Measurements from ENCODE around the gene CKMT1B.
"Not testable (repeated sequence)": the region's sequence is repeated elsewhere in the genome, so short reads cannot be mapped to it uniquely, and the experiment has no call there.

CKMT1B gene

GRCh38 chr15:43593328-43594190 is at the start of gene CKMT1B:
TSS of gene CKMT1B (plus strand) at chr15:43594027. CDS start at chr15:43594219, 192 bp downstream.
- not testable (repeated sequence) for DNase-seq

- DNase-seq: no peak
These were observed 49.6 kb upstream of the CKMT1B start for GRCh38 chr15:43544266-43544665.

DNA sequence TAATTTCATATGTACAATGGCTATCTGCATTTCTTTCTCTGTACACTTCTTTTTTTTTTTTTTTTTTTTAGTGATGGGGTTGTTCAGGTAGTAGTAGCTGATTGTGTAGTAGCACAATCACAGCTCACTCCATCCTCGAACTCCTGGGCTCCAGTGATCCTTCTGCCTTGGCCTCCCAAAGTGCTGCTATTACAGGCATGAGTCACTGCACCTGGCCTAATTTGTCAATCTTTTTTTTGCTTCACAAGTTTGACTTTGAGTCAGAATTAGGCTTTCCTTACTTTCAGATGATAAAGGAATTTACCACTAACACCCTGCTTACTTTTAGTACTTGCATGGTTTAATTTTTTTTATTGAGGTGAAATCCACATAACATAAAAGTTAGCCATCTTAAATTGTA is 48.4 kb upstream of the CKMT1B start:
- no peak for DNase-seq

DNA sequence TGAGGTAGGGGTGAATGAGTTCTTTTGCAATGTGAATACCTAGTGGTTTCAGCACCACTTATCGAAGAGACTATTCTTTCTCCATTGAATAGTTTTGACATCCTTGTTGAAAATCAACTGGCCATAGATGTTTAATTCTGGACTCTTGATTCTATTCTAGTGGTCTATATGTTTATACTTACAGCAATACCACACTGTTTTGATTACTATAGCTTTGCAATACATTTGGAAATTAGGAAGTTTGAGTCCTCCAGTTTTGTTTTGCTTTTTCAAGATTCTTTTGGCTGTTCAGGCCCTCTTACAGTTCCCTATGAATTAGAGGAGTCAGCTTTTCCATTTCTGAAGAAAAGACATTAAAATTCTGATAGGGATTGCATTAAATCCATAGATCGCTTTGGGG is 46.3 kb upstream of the CKMT1B start:
- no peak for DNase-seq

DNA sequence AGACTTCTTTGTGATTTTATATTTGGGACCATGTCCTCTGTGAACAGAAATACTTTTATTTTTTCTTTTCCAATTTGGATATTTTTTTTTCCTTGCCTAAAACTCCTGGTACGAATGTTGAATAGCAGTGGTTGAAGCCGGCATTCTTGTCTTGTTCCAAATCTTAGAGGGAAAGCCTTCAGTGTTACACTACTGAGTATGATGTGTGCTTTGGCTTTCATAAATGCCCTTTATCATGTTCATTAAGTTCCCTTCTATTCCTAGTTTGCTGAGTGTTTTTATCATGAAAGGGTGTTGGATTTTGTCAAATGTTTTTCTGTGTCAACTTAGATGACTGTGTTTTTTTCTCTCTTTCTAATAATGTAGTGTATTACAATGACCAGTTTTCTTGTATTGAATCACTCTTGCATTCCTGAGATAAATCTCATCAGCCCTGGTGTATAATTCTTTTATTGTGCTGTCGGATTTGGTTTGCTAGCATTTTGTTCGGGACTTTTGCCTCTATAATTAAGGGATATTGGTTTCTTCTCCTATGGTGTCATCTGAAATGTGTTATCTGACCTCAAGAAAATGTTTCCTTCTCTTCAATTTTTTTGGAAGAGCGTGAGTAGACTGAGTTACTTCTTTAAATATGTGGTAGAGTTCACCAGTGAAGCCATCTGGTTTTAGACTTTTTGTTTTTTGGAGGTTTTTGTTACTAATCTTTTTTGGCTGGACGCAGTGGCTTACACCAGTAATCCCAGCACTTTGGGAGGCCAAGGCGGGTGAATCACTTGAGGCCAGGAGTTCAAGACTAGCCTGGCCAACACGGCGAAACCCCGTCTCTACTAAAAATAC is 43.1 kb upstream of the CKMT1B start:
- DNase-seq: no peak

GRCh38 chr15:43552256-43552655 is 41.6 kb upstream of the CKMT1B start:
- DNase-seq: no peak

- DNase-seq: no peak
These were observed 40.8 kb upstream of the CKMT1B start for GRCh38 chr15:43552986-43553385.

GRCh38 chr15:43562753-43563152 is 31.1 kb upstream of the CKMT1B start:
- not testable (repeated sequence) for DNase-seq

DNA sequence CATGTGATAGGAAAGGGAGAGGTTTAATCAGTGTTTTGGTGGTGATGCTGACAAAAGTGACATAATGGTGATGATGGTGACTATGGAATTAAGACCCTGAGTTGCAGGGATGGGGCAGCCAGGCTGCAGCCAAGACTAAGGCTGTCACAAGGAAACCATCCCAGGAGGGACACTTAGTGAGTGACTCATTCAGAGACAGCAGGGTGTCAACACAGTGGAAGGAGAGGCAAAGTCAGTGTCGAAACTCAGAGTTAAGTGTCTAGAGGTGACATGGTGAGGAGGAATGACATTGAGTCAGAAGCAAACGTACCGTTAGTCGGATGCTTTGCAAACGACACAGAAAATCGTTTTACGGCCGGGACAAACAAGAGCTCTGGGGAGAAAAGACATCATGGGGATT is 30.0 kb upstream of the CKMT1B start:
- DNase-seq: not testable (repeated sequence)

- DNase-seq: not testable (repeated sequence)
These were observed 27.2 kb upstream of the CKMT1B start for GRCh38 chr15:43566615-43567014.

DNA sequence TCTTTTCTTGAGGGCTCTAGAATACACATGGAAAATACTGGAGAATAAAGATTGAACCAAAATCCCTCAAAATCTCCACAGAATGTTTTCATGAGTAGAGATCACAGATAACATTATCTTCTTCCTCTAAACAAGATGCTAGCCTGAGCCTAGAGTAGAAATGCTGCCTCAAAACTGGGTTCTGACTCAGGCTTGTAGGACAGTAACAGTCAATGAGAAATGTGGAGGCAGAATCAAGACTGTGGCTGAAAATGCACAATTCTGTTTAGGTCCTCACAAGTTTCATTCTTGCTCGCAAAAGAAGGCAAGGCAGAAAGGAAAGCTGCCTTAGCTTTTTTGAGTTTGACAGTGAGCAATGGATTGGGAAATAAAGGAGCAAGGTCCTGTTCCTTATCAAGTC is 19.2 kb upstream of the CKMT1B start:
- DNase-seq: not testable (repeated sequence)

- DNase-seq: not testable (repeated sequence)
These were observed 3.9 kb upstream of the CKMT1B start, which contains the start of gene PPIP5K1 for GRCh38 chr15:43589778-43590466. TSS of gene PPIP5K1 (minus strand) at chr15:43590208. CDS start at chr15:43584504, 5,704 bp downstream.

GRCh38 chr15:43592841-43593240 is 986 bp upstream of the CKMT1B start:
- DNase-seq: not testable (repeated sequence)

GRCh38 chr15:43599131-43599530 is 5.3 kb downstream of the CKMT1B start:
- not testable (repeated sequence) for DNase-seq

GRCh38 chr15:43600200-43600599 is 6.4 kb downstream of the CKMT1B start:
- not testable (repeated sequence) for DNase-seq

DNA sequence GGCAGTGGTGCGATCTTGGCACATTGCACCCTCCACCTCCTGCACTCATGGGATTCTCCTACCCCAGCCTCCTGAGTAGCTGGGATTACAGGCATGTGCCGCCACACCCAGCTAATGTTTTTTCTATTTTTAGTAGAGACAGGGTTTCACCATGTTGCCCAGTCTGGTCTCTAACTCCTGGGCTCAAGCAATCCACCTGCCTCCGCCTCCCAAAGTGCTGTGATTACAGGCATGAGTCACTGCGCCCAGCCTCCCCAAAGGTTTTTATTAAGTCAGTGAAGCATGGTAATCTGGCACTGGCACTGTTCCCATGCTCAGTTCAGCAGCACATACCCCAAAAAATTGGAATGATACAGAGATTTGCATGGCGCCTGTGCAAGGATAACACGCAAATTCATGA is 8.4 kb downstream of the CKMT1B start:
- DNase-seq: not testable (repeated sequence)

GRCh38 chr15:43617750-43618149 is 23.9 kb downstream of the CKMT1B start:
- not testable (repeated sequence) for DNase-seq

GRCh38 chr15:43618700-43619099 is 24.9 kb downstream of the CKMT1B start, which contains the start of gene STRC:
TSS of gene STRC (minus strand) at chr15:43618800. CDS start at chr15:43618722, 78 bp downstream.
- DNase-seq: not testable (repeated sequence)

DNA sequence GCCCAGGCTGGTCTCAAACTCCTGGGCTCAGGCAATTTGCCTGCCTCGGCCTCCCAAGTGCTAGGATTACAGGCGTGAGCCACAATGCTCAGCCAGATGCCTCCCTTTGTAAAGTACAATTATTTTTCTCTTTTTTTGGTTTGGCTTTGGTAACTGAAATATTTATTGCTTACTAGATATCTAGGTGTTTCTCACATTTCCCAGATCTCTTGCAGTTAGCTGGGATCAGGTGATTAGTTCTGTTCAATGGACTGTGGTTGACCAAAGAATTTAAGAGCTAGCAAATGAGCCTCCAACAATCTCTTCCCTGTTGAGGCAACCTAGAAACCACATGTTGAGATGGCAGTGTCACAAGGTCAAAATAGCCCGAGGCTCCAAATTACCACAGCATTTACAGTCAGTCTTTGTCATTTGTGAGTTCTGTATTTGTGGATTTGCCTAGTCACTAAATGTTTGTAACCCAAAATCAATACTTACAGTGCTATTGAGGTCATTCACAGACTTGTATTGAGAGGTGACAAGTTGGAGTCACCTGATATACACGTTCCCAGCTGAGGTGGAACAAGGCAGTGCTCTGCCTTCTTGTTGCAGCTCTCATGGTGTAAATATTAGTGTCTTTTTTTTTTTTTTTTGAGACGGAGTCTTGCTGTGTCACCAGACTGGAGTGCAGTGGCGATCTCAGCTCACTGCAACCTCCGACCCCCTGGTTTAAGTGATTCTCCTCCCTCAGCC is 28.4 kb downstream of the CKMT1B start:
- DNase-seq: peak; percentile 55

- no peak for DNase-seq
These were observed 31.3 kb downstream of the CKMT1B start for GRCh38 chr15:43625106-43625505.

DNA sequence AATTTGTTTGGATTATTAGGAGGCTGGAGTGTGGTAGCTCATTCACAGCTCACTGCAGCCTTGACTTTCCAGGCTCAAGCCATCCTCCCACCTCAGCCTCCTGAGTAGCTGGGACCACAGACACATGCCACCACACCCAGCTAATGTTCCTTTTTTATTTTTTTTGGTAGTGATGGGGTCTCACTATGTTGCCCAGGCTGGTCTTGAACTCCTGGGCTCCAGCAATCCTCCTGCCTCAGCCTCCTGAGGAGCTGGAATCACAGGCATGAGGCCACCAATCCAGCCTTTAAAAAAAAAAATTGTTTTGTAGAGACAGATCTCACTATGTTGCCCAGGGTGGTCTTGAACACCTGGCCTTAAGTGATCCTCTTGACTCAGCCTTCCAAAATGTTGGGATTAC is 33.1 kb downstream of the CKMT1B start:
- DNase-seq: not testable (repeated sequence)

Measured in islet precursor cell (in vitro differentiated cells).